Measurements from ENCODE around the gene MAP7D1. TPM values are rescaled to one million over a fixed set of nuclear protein-coding genes. Genes with fewer than 3 reads are reported as not detected.

The MAP7D1 gene
- total and polyA plus RNA-seq, 10 of the 15 experiments (the other 5 are each of a cell fraction or from before 2014, with no cell fraction given): 4.4 to 97.6 (median 24.2) TPM

- TF ChIP-seq SP1 (IDR thresholded peaks at IDR 0.05; ENCODE audit: low read depth, low read length) (no peak), NFIC (IDR thresholded peaks at IDR 0.05; ENCODE audit: low read depth, low read length) (no peak), STAT3 (IDR thresholded peaks at IDR 0.05; ENCODE audit: low read depth, low read length) (no peak), ZNF384 (IDR thresholded peaks at IDR 0.05; ENCODE audit: borderline replicate concordance, low read depth, low read length) (no peak), PML (IDR thresholded peaks at IDR 0.05; ENCODE audit: low read length) (no peak)
- TF ChIP-seq, protein P1, sequence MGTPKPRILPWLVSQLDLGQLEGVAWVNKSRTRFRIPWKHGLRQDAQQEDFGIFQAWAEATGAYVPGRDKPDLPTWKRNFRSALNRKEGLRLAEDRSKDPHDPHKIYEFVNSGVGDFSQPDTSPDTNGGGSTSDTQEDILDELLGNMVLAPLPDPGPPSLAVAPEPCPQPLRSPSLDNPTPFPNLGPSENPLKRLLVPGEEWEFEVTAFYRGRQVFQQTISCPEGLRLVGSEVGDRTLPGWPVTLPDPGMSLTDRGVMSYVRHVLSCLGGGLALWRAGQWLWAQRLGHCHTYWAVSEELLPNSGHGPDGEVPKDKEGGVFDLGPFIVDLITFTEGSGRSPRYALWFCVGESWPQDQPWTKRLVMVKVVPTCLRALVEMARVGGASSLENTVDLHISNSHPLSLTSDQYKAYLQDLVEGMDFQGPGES (IDR thresholded peaks at IDR 0.05): no peak
- TF ChIP-seq, protein P2, sequence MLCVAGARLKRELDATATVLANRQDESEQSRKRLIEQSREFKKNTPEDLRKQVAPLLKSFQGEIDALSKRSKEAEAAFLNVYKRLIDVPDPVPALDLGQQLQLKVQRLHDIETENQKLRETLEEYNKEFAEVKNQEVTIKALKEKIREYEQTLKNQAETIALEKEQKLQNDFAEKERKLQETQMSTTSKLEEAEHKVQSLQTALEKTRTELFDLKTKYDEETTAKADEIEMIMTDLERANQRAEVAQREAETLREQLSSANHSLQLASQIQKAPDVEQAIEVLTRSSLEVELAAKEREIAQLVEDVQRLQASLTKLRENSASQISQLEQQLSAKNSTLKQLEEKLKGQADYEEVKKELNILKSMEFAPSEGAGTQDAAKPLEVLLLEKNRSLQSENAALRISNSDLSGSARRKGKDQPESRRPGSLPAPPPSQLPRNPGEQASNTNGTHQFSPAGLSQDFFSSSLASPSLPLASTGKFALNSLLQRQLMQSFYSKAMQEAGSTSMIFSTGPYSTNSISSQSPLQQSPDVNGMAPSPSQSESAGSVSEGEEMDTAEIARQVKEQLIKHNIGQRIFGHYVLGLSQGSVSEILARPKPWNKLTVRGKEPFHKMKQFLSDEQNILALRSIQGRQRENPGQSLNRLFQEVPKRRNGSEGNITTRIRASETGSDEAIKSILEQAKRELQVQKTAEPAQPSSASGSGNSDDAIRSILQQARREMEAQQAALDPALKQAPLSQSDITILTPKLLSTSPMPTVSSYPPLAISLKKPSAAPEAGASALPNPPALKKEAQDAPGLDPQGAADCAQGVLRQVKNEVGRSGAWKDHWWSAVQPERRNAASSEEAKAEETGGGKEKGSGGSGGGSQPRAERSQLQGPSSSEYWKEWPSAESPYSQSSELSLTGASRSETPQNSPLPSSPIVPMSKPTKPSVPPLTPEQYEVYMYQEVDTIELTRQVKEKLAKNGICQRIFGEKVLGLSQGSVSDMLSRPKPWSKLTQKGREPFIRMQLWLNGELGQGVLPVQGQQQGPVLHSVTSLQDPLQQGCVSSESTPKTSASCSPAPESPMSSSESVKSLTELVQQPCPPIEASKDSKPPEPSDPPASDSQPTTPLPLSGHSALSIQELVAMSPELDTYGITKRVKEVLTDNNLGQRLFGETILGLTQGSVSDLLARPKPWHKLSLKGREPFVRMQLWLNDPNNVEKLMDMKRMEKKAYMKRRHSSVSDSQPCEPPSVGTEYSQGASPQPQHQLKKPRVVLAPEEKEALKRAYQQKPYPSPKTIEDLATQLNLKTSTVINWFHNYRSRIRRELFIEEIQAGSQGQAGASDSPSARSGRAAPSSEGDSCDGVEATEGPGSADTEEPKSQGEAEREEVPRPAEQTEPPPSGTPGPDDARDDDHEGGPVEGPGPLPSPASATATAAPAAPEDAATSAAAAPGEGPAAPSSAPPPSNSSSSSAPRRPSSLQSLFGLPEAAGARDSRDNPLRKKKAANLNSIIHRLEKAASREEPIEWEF (IDR thresholded peaks at IDR 0.05; ENCODE audit: insufficient replicate concordance, low read depth, low read length): no peak
Observed at GRCh38 chr1:36111151-36111550, 44.8 kb upstream of the MAP7D1 start (continued).

GRCh38 chr1:36112823-36113222, 43.1 kb upstream of the MAP7D1 start:
- H3K36me3 ChIP-seq (ENCODE audit: control insufficient read depth in 2 of 2, insufficient read depth in 2 of 2, low read length in 1 of 2): no peaks in the 10 kb centered on the region
- H3K4me2 ChIP-seq (ENCODE audit: control insufficient read depth, insufficient read depth): no peak overlapping the region
- no TSS peak for BruUV-seq (replicated peaks)
- no peaks in the 10 kb centered on the region for H3K79me2 ChIP-seq (ENCODE audit: control insufficient read depth, insufficient read depth, low read length)
- no peak for DNase-seq (ENCODE audit: low read depth, low spot score)
- ChIA-PET SMC1A (ENCODE audit: uncharacterized antibody, unreplicated experiment) (no interaction called here), RAD21 (ENCODE audit: unreplicated experiment) (no interaction called here), CTCF (interaction anchor here (0.6 to 1.6 kb wide), 3 partner anchors 9 to 40 kb away, joined by 3 to 7 read pairs (median 3); no protein-coding TSS in a partner anchor), POLR2A (no interaction called here)
- intact Hi-C loops (cut with micrococcal nuclease; ENCODE audit: unreplicated experiment) (no loop called here), in situ Hi-C loops (cut with MboI) (no loop called here)
- H3K27ac ChIP-seq (ENCODE audit: control insufficient read depth, insufficient read depth): no peak overlapping the region
- H3K4me1 ChIP-seq (ENCODE audit: control insufficient read depth, insufficient read depth, low read length): no peaks in the 10 kb centered on the region
- H3K27me3 ChIP-seq (replicated peaks in 1 of 2; ENCODE audit: control insufficient read depth in 2 of 2, insufficient read depth in 2 of 2, low read length in 1 of 2): no peaks in the 10 kb centered on the region; a peak in 1 of 4 replicates
- no peaks in the 10 kb centered on the region for H4K20me1 ChIP-seq (ENCODE audit: control insufficient read depth, insufficient read depth)
- no peak for ATAC-seq
- no peak overlapping the region for H3K4me3 ChIP-seq
- no peak overlapping the region for H2AFZ ChIP-seq (ENCODE audit: control insufficient read depth, low read depth, low read length)
- 45% methylated on average over 9 of the region's 9 CpGs for WGBS (ENCODE audit: insufficient coverage, insufficient replicate concordance, low lambda C conversion rate, missing lambda C conversion rate)
- no peak overlapping the region for H3K9ac ChIP-seq (ENCODE audit: control insufficient read depth, insufficient read depth, low read length)
- no peaks in the 10 kb centered on the region for H3K9me3 ChIP-seq (replicated peaks; ENCODE audit: control insufficient read depth, insufficient read depth, low read length)
- no peak for FAIRE-seq
- TF ChIP-seq, protein P3, sequence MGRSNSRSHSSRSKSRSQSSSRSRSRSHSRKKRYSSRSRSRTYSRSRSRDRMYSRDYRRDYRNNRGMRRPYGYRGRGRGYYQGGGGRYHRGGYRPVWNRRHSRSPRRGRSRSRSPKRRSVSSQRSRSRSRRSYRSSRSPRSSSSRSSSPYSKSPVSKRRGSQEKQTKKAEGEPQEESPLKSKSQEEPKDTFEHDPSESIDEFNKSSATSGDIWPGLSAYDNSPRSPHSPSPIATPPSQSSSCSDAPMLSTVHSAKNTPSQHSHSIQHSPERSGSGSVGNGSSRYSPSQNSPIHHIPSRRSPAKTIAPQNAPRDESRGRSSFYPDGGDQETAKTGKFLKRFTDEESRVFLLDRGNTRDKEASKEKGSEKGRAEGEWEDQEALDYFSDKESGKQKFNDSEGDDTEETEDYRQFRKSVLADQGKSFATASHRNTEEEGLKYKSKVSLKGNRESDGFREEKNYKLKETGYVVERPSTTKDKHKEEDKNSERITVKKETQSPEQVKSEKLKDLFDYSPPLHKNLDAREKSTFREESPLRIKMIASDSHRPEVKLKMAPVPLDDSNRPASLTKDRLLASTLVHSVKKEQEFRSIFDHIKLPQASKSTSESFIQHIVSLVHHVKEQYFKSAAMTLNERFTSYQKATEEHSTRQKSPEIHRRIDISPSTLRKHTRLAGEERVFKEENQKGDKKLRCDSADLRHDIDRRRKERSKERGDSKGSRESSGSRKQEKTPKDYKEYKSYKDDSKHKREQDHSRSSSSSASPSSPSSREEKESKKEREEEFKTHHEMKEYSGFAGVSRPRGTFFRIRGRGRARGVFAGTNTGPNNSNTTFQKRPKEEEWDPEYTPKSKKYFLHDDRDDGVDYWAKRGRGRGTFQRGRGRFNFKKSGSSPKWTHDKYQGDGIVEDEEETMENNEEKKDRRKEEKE (IDR thresholded peaks at IDR 0.05): no peak
- TF ChIP-seq CREM (IDR thresholded peaks at IDR 0.05; ENCODE audit: low read depth) (no peak), HDAC6 (IDR thresholded peaks at IDR 0.05; ENCODE audit: unreplicated experiment) (no peak)
- TF ChIP-seq, protein P4, sequence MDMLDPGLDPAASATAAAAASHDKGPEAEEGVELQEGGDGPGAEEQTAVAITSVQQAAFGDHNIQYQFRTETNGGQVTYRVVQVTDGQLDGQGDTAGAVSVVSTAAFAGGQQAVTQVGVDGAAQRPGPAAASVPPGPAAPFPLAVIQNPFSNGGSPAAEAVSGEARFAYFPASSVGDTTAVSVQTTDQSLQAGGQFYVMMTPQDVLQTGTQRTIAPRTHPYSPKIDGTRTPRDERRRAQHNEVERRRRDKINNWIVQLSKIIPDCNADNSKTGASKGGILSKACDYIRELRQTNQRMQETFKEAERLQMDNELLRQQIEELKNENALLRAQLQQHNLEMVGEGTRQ (IDR thresholded peaks at IDR 0.05; ENCODE audit: borderline replicate concordance, low read depth, low read length): no peak
